Cardiac muscle cell (in vitro differentiated cells and primary cell): ENCODE results near the gene CUL4A. TPM values are rescaled to one million over a fixed set of nuclear protein-coding genes. Genes with fewer than 3 reads are reported as not detected.
"Not testable (repeated sequence)": the region's sequence is repeated elsewhere in the genome, so short reads cannot be mapped to it uniquely, and the experiment has no call there.

Experiments
- DNase-seq, 2 donors: peaks; one replicate each; pipeline versions ENCODE4 v3.0.0 to v3.0.0-alpha.2; 2010 to 2017; ENCODE audit warnings: low read depth in 1 of 2, low spot score in 1 of 2
- H3K27ac ChIP-seq: fragments of 200-600 bp; sonication (generic); 2 replicates; pipeline ENCODE4 v1.5.1; 2016
- H3K27me3 ChIP-seq: fragments of 200-600 bp; sonication (generic); 2 replicates; pipeline ENCODE4 v1.6.0; 2016; ENCODE audit warnings: control low read depth
- H3K36me3 ChIP-seq: fragments of 200-600 bp; sonication (generic); 2 replicates; pipeline ENCODE4 v1.5.1; 2016; ENCODE audit warnings: control low read depth
- H3K4me1 ChIP-seq: fragments of 200-600 bp; sonication (generic); 2 replicates; pipeline ENCODE4 v1.8.1; 2017; ENCODE audit warnings: low read depth, mild to moderate bottlenecking, mixed run types
- H3K4me3 ChIP-seq: fragments of 200-600 bp; sonication (generic); 2 replicates; pipeline ENCODE4 v1.5.1; 2016; ENCODE audit warnings: mild to moderate bottlenecking
- H3K9me3 ChIP-seq: fragments of 200-600 bp; sonication (generic); 2 replicates; pipeline ENCODE4 v1.5.1; 2017; ENCODE audit warnings: low read depth, mild to moderate bottlenecking, control low read depth
- CTCF ChIP-seq: IDR thresholded peaks from 2 replicates; pipeline ENCODE4 v1.5.1; 2012; ENCODE audit warnings: low read depth, mild to moderate bottlenecking, low read length
- polyA plus RNA-seq: library from polyadenylated mRNA; unstranded; fragments of >200 nt; fragmentation: Nextera tagmentation; extraction: Ambion mirVana; gene quantifications from 2 replicates; pipeline ENCODE4 v1.2.1, GENCODE V29; 2016
- total RNA-seq: library from RNA; depleted of rRNA; stranded (reverse); fragments of >200 nt; gene quantifications from 2 replicates; pipeline ENCODE4 v1.2.3, GENCODE V29; 2016

Gene CUL4A
- total and polyA plus RNA-seq, 2 experiments from 2014 or later = 57.7 to 89.3 TPM

- peaks cover 19% of the 10 kb centered on the region for H3K36me3 ChIP-seq
- no peak for TF ChIP-seq CTCF
- DNase-seq = no peak
Measured at GRCh38 chr13:113307491-113307890, 98.1 kb downstream of the CUL4A start.

GRCh38 chr13:113309473-113309872, 100.1 kb downstream of the CUL4A start:
- Histone ChIP-seq H3K9me3 (no peaks in the 10 kb centered on the region), H3K27me3 (no peaks in the 10 kb centered on the region), H3K36me3 (peaks cover 19% of the 10 kb centered on the region), H3K27ac (no peak overlapping the region), H3K4me3 (no peak overlapping the region), H3K4me1 (no peaks in the 10 kb centered on the region)
- DNase-seq = no peak
- no peak for TF ChIP-seq CTCF

More at GRCh38 chr13:113307491-113307890, 98.1 kb downstream of the CUL4A start:
- H3K27ac ChIP-seq = no peak overlapping the region
- no peak overlapping the region for H3K4me3 ChIP-seq
- no peaks in the 10 kb centered on the region for H3K4me1 ChIP-seq
- no peaks in the 10 kb centered on the region for H3K27me3 ChIP-seq
- no peaks in the 10 kb centered on the region for H3K9me3 ChIP-seq

DNA sequence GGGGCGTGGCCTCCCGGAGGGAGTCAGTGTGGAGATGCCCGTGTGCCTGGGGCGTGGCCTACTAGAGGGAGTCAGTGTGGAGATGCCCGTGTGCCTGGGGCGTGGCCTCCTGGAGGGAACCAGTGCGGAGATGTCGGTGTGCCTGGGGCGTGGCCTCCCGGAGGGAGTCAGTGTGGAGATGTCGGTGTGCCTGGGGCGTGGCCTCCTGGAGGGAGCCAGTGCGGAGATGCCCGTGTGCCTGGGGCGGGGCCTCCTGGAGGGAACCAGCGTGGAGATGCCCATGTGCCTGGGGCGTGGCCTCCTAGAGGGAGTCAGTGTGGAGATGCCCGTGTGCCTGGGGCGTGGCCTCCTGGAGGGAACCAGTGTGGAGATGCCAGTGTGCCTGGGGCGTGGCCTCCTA, 104.7 kb downstream of the CUL4A start:
- peaks cover 19% of the 10 kb centered on the region for H3K36me3 ChIP-seq
- not testable (repeated sequence) for DNase-seq, H3K9me3 ChIP-seq, H3K27ac ChIP-seq, H3K4me3 ChIP-seq, H3K4me1 ChIP-seq, H3K27me3 ChIP-seq

DNA sequence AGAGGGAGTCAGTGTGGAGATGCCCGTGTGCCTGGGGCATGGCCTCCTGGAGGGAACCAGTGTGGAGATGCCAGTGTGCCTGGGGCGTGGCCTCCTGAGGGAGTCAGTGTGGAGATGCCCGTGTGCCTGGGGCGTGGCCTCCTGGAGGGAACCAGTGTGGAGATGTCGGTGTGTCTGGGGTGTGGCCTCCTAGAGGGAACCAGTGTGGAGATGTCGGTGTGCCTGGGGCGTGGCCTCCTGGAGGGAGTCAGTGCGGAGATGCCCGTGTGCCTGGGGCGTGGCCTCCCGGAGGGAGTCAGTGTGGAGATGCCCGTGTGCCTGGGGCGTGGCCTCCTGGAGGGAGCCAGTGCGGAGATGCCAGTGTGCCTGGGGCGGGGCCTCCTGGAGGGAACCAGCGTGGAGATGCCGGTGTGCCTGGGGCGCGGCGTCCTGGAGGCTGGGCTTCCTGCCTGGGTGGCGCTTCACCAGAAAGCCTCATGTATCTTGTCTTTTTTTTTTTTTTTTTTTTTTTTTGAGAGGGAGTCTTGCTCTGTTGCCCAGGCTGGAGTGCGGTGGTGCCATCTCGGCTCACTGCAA, 105.6 kb downstream of the CUL4A start:
- H3K36me3 ChIP-seq = peaks cover 21% of the 10 kb centered on the region
- H3K9me3 ChIP-seq, H3K4me1 ChIP-seq, H3K4me3 ChIP-seq, H3K27me3 ChIP-seq, DNase-seq, H3K27ac ChIP-seq: not testable (repeated sequence)

GRCh38 chr13:113315992-113316391, 106.6 kb downstream of the CUL4A start:
- H3K27me3 ChIP-seq = no peaks in the 10 kb centered on the region
- no peak for TF ChIP-seq CTCF
- H3K27ac ChIP-seq = no peak overlapping the region
- no peak for DNase-seq
- H3K4me1 ChIP-seq = no peaks in the 10 kb centered on the region
- no peak overlapping the region for H3K4me3 ChIP-seq
- no peaks in the 10 kb centered on the region for H3K9me3 ChIP-seq
- H3K36me3 ChIP-seq = peaks cover 17% of the 10 kb centered on the region

Other genes starting within 250 kb of the CUL4A start
- gene MCF2L, start 240.4 kb upstream of the CUL4A start, total RNA-seq = 32.0 and 38.6 TPM in 2 replicates
- 23.7 and 27.6 TPM in 2 replicates for gene MCF2L, start 240.4 kb upstream of the CUL4A start, polyA plus RNA-seq
- 0.83 and 1.2 TPM in 2 replicates for gene F7, start 103.8 kb upstream of the CUL4A start, total RNA-seq
- gene F7, start 103.8 kb upstream of the CUL4A start, polyA plus RNA-seq = not detected in 2 replicates
- gene F10, start 86.8 kb upstream of the CUL4A start, total RNA-seq = 5.5 and 6.6 TPM in 2 replicates
- gene F10, start 86.8 kb upstream of the CUL4A start, polyA plus RNA-seq = 4.0 and 6.6 TPM in 2 replicates
- gene PROZ, start 51.0 kb upstream of the CUL4A start, total RNA-seq = not detected in 2 replicates
- gene PROZ, start 51.0 kb upstream of the CUL4A start, polyA plus RNA-seq = 0.37 and 0.42 TPM in 2 replicates
- gene PCID2, start 944 bp upstream of the CUL4A start, total RNA-seq = 42.7 and 57.6 TPM in 2 replicates
- 52.4 and 67.0 TPM in 2 replicates for gene PCID2, start 944 bp upstream of the CUL4A start, polyA plus RNA-seq
- gene LAMP1, start 87.6 kb downstream of the CUL4A start, total RNA-seq = 43.8 and 68.6 TPM in 2 replicates
- 60.8 and 83.7 TPM in 2 replicates for gene LAMP1, start 87.6 kb downstream of the CUL4A start, polyA plus RNA-seq
- gene GRTP1, start 154.5 kb downstream of the CUL4A start, total RNA-seq = 18.2 and 24.9 TPM in 2 replicates
- 20.1 and 31.6 TPM in 2 replicates for gene GRTP1, start 154.5 kb downstream of the CUL4A start, polyA plus RNA-seq
- gene ADPRHL1, start 243.9 kb downstream of the CUL4A start, total RNA-seq = 112 and 118 TPM in 2 replicates
- gene ADPRHL1, start 243.9 kb downstream of the CUL4A start, polyA plus RNA-seq = 77.3 and 78.2 TPM in 2 replicates